ENCODE measurements around the gene MYO16.

DNA sequence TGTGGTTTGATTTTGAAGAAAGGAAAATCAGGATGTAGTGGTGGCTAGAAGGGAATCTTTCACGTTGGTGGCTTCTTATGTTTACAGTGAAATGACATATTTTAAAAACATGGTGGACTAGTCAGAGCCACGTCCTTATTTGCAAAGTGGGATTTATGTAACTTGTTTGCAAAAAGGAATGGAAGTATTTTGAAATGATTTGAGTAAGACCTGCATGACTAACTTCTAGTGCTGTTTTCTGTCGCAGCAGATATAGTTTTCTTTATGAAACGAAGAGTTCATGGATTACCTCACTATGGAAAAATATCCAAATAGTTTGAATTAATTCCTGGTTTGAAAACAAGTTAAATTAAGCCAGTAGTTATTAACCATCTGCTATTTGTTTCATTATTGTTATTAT lies 476.5 kb downstream of the MYO16 start:
- no peak for TF ChIP-seq POLR2A (IDR thresholded peaks at IDR 0.05)
- no peak for TF ChIP-seq EP300 (IDR thresholded peaks at IDR 0.05)

Measured in tibial nerve (tissue), 3 donors.